ENCODE data around the gene IGFALS.

IGFALS gene

DNA sequence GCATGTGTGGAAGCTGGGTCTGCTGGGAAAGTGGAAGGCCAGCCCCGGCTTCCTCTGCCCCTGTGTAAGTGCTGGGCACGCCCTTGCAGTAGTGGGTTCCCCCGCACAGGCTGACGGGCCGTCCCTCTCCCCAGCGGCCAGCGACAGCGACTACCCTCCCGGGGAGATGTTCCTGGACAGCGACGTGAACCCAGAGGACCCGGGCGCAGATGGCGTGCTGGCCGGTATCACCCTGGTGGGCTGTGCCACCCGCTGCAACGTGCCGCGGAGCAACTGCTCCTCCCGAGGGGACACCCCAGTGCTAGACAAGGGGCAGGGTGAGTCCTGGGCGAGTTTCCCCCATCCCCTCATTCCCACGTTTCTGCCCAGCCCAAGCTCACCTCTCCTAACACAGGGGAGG, 27.7 kb downstream of the IGFALS start:
- DNase-seq (ENCODE audit: low read depth) = no peak

DNA sequence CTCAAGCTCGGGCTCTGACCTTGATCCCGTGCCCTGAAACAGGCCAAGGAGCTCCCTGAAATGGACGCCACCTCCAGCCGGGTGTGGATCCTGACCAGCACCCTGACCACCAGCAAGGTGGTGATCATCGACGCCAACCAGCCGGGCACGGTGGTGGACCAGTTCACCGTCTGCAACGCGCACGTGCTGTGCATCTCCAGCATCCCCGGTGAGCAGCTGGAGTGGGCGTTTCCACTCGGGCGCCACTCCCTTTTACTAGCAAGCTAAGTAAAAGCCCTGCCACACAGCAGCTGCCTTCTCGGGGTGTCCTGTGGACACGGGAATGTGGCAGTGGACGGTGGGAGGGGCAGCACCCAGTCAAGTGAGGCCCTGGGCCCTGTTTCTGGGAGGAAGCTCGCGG, 28.5 kb downstream of the IGFALS start:
- DNase-seq (ENCODE audit: low read depth) = no peak

DNA sequence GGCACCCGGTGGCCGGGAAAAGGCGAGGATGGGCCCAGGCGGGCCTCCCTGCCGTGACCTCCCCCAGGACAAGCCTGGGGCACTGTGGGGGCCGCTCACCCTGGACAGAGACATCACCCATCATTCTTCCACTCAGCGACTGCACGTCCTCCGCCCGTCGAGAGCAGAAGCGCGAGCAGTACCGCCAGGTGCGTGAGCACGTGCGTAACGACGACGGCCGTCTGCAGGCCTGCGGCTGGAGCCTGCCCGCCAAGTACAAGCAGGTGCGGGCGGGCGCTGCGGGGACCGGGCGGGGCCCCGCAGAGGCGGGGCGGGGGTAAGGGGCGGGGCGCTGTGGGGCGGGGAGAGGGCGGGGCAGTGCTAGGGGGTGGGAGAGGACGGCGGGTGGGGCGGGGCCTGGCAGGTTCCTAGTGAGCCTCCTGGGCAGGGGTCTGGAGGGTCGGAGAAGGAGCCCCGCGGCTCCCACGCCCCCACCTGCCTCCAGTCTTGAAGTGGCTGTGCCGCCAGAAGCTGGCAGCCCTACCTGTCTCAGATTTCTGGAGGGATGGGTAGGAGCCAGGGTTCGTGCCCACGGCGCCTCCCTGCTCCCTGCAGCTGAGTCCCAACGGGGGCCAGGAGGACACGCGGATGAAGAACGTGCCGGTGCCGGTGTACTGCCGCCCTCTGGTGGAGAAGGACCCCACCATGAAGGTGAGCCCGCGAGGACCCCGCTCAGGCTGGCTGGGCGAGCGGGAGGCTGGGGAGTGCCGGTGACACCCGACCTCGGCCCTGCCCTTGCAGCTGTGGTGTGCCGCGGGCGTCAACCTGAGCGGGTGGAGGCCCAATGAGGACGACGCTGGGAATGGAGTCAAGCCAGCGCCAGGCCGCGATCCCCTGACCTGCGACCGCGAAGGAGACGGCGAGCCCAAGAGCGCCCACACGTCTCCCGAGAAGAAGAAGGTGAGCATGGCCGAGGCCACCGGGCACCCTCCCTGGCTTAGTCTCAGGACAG, 29.7 kb downstream of the IGFALS start:
- no peak for DNase-seq (ENCODE audit: low read depth)

DNA sequence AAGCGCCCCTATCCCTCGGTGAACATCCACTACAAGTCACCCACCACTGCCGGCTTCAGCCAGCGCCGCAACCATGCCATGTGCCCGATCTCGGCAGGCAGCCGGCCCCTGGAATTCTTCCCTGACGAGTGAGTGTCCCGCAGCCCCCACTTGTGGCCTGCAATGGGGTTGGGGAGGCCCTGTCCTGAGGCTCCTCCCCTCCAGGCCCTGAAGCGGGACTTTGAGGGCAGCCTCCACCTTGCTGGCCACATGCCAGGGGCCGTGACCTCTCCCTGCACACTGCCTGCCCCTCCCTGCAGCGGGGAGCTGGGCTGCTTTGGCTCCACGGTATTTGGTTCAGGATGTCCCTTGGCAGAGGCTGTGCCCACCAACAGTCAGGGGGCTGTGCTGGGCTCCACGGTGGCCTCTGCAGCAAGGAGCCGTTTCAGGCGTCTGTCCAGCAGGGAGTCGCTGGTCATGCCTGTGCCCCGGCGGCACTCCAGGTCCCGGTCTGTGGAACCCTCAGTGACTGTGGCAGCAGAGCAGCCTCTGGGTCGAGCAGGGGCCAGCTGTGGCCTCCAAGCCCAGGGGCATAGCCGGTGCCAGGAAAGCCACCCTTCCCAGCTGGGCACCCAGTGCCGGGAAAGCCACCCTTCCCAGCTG, 30.5 kb downstream of the IGFALS start:
- DNase-seq (ENCODE audit: low read depth) = no peak

DNA sequence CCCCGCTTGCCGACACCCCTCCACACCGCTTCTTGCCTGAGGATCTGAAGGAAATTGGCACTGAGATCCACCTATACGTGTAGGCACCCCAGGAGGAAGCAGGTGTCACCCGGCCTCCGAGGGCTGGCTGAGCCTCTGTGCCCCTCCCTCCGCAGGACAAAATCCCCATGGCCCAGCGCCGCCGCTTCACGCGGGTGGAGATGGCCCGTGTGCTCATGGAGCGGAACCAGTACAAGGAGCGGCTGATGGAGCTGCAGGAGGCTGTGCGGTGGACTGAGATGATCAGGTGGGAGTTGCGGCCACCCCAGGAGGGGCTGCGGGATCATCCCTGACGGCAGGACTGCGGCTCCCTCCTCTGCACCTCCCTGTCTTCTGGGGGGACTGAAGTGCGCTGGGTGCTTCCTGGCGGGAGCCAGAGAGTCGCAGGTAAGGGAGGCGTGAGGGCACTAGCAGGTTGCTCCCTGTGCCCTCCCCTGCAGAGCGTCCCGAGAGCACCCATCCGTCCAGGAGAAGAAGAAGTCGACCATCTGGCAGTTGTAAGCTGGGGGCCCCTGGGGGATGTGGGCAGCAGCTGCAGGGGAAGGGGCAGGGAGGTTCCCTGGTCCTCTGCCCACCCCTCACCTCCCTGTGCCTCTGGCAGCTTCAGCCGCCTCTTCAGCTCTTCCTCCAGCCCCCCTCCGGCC, 31.2 kb downstream of the IGFALS start:
- DNase-seq (ENCODE audit: low read depth) = no peak

DNA sequence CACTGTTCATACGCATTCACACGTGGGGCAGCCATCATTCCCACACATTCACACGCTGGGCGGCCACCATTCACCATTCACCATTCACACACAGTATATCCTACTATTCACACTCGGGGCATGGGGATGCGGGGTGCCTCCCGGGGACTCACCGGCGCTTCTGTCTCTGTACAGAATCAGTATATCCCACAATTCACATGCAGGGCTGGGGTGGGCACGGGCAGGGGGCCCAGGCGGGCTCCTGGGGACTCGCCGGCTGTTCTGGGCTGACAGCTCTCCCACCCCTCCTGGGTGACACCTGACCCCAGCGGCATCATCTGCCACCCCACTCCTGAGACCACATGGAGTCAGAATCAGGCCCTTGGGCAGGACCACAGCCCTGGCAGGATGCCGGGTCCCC, 31.8 kb downstream of the IGFALS start:
- no peak for DNase-seq (ENCODE audit: low read depth)

DNA sequence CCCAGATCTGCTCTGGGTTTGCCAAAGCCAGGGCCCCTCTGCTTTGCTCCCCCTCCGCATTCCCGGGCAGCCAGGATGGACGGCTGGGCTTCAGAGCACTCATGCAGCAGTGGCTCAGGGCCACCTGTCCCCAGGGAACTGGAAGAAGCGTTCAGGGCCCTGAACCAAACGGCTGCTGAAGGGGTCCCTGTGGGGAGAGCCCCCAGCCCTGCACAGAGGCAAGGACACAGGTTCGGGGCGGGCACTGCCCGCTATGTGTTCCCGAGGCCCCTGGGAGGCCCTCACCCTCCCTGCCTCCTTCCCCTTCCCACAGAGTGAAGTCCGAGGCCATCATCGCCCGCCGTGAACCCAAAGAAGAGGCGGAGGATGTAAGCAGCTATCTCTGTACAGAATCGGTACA, 32.6 kb downstream of the IGFALS start:
- no peak for DNase-seq (ENCODE audit: low read depth)

DNA sequence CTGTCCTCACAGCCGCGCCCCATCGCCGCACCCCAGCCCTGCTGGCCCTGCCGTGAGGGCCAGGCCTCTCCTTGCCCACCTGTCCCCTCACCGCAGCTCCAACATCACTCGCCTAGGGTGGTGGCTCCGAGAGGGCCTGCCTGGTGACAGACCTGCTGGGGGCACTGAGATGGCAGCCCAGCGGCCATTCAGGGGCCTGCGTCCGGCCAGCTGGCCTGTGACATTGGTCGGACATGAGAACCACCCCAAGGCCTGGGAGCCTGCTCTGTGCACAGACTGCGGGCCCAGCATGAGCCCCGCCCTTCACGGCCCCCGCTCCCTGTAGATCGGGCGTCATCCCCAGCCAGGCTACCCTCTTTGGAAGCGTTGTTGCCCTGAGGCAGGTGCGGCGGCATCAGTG, 34.0 kb downstream of the IGFALS start:
- no peak for DNase-seq (ENCODE audit: low read depth)

DNA sequence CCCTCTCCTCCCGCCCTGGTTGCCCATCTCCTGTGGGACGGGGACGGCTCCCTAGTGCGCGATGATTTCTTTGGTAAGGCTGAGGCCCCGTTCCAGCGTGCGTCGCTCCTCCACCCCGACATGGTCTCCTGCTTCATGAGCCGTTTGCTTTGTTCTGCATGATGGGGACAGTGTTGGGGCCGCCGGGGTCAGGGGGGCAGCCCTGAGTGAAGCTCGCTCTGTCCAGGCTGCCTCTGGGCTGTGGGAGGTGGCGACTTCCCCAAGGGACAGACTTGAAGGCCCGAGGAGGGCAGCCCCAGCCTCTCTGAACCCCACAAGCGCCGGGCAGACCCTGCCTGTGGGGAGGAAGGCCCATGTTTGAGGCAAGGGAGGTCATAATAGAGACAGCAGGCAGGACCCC, 34.6 kb downstream of the IGFALS start:
- no peak for DNase-seq (ENCODE audit: low read depth)

DNA sequence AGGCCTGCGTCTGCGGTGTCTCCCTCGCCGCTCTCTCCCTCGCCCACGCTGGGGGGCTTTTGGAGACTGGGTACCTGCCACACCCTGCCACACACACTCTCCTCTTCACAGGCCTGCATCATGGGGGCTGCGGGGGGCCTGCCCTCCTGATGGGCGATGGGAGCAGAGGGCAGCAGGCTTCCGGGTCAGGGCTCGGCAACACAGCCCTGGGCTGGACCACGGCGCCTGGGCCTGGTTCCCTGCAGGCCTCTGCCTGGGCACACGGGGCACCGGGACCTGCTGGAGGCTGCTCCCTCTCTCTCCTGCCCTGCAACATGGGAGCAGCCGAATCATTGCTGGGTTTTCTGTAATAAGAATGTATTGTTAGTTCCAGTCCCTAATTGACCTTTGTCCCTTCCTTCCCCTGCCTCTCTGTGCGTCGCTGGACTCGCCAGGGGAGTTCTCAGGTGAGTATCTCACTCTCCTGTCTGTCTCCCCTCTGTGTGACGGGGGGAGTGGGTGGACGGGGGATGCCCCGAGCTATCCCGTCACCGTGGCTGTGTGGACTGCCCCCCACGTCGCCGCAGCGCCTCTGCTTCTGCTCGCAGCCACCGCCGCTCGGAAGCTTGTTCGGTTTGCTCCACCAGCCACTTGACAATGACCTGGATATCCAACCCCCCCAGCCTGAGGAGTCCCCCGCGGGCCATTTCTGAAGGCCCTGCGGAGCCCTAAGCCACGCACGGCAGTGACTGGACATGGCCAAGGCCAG, 35.6 kb downstream of the IGFALS start:
- no peak for DNase-seq (ENCODE audit: low read depth)

DNA sequence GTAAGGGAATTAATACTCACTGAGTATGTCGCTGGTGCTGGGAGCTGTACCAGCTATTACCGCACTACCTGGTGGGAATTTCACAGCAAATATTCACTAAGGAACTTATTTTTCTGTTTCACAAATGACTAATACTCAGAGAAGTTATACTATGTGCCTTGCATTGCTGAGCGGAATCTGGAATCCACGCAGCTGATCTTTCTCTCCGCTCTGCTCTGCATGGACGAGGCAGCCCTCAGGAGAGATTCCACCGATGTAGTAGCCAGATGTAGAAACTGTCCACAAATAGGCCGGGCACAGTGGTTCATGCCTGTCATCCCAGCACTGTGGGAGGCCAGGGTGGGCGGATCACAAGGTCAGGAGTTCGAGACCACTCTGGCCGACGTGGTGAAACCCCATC, 39.3 kb downstream of the IGFALS start:
- DNase-seq (ENCODE audit: low read depth) = no peak

DNA sequence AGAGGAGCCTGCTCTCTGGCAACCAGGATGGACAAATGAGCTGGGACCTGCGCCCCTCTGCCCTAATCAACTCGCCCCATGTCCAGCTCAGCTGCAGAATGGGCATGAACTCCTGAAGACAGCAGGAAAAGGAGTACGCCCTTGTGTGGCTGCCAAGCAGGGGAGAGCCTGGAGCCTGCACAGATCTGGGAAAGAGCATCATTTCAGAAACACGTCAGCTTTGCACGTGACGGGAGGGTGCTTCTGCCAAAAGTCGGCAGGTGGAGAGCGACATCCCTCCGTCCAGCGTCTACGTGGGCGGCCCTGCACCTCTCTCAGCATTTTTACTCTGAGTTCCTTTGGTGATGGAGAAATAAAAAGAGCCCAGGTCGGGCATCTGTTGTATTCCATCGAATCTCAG, 40.7 kb downstream of the IGFALS start:
- DNase-seq (ENCODE audit: low read depth) = no peak

DNA sequence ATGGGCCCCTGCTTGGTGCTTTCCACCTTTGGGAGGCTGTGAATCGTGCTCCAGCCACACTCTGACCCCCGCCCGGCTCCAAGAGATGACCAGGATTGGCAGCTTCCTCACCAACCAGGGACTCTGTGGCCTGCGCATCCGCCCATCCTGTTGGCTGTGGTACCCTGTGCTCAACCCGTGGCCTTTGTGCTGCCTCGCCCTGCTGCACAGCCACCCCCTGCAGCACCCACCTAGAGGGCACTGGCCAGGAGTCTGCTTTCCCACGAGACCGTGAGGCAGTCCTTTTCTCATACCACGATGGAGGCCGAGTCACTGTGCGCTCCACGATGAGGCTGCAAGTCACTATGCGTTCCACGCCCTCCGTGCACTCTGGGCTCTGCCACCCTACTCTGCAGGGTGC, 41.6 kb downstream of the IGFALS start:
- DNase-seq (ENCODE audit: low read depth) = no peak

DNA sequence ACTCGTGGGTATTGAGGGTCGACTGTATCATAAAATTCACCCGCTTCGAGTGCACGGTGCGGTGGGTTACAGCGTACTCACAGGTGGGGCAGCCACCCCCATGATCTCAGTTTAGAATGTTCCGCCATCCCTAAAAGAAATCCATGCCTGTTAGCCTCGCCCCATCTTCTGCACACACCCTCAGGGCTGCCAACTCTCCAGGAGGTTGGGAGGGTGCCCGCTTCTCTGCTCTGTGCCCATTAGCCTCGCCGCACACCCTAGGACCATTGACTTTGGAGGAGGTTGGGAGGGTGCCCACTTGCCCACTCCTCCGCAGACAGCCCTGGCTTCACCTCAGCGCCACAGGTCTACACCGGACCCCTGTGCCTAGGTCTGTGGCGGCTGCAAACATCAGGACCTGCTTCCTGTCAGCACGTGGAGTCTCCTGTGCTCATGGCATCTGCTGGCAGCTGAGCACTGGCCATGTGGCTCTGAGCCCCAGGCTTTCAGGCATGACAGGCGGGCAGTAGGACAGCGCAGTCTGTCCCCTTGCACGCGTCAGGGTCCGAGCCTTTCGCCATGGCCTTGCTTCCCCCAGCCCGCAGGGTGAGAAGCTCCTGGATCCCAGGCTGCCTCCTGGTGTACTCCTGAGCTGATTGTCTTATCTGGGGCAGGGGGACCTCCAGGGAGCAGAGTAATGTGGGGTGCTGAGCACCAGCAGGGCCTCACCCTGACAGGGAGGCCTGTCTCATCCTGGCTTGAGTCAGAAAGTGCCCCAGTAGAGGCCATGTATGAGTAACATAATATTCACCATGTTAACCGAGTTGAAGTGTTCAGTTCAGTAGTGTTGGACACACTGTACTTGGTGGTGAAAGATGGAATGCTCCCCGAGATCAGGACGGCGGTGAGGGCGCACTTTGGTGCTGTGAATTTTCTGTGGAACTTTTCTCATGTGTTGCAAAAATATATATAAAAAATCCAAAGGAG, 44.1 kb downstream of the IGFALS start:
- no peak for DNase-seq (ENCODE audit: low read depth)

DNA sequence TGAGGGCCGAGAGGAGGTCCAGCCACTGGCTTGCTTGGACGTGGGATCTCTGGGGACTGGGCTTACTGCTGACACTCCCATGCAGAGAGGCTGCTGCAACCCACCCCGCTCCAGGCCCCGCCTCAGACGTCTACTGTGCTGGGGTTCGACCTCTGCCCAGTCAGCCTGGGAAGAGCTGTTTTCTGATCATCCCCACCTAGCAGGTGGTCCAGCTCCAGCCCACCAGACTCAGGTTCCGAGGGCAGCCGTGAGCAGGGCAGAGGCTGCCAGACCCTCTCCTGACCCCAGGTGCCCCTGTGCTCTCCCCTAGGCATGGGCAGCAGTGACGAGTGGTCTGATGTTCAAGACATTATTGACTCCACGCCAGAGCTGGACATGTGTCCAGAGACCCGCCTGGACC, 45.6 kb downstream of the IGFALS start:
- DNase-seq (ENCODE audit: low read depth) = no peak

DNA sequence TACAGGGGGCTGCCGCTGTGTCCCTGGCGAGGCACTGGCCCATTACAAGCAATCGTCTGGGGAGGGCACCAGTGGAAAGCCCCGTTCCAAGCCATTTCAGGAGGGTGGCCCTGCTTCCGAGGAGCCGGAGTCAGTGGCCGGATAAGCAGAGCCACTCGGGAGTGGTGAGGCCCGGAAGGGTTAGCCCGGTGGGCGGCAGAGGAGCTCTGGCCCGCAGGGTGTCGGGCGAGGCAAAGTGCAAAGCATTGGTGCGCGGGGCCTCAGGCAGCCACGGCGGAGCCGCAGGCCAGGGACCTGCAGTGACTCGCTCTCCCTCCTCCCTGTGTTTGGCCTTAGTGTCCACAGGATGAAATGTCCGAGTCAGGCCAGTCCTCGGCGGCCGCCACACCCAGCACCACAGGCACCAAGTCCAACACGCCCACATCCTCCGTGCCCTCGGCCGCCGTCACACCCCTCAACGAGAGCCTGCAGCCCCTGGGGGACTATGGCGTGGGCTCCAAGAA, 46.8 kb downstream of the IGFALS start:
- no peak for DNase-seq (ENCODE audit: low read depth)

DNA sequence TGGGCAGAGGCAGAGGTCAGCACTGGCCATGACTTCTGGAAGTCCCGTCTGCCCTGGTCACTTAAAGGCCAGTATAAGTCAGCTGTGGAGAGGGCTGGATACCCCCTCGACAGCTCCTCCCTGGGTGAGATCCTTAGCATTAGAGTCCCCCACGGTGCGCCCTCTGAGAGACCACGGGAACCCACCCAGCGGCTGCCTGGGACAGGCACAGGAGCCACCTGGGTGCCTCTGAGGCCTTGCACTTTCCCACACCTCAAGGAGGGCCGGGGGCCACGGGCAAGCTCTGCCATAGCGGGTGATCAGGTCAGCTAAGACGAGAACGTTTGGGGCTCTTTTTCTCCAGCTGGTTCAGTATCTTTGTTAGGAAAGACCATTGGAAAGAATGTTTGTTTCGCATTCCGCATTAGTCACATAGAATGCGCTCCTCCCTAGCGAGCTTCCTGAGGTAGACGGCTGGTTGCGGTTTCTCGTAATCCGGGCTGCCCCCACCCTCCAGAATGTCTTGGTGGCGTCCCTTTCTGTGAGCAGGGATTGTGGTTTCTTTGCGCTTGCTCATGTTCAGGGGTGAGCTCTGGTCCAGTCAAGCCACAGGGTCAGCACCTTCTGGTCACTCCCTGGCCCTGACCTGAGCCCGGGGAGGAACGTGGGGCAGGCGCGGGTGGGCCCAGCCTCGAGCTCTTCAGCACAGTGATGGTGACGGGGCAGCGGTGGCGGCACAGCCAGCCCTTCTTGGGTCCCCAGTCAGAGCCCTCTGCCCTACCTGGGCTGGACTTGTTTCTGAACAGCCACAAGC, 47.4 kb downstream of the IGFALS start:
- no peak for DNase-seq (ENCODE audit: low read depth)

DNA sequence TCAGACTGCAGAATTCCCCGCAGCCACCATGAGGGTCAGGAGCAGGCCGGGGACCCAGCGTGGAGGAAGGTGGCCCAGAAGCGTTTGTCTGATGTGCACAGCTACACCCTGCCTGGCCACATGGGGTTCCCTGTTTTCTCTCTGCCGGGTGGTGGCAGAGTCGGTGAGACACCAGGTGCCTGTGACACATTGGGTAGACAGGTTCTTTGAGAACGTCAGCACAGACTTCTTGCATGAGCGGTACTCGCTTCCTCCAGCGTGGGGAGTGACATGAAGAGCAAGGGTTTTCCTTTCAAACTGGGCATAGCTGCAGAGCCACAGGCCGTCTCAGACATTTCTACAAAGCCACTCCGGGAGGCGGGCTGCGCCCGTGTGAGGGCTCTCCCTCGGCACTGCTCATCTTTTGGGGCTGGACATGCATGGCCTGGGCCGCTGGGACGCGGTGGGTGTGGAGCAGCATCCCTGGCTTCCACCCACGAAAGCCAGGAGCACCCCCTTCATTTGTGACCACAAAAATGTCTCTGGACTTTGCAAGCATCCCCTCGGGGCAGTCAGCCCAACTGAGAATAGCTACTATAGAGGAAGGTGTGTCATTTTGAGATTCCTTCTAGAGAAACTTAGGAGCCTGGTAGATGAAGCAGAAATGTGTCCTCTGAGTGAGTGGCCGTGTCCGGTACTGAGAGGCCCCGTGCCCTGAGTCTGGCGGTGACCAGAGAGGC, 48.2 kb downstream of the IGFALS start:
- DNase-seq (ENCODE audit: low read depth) = no peak

DNA sequence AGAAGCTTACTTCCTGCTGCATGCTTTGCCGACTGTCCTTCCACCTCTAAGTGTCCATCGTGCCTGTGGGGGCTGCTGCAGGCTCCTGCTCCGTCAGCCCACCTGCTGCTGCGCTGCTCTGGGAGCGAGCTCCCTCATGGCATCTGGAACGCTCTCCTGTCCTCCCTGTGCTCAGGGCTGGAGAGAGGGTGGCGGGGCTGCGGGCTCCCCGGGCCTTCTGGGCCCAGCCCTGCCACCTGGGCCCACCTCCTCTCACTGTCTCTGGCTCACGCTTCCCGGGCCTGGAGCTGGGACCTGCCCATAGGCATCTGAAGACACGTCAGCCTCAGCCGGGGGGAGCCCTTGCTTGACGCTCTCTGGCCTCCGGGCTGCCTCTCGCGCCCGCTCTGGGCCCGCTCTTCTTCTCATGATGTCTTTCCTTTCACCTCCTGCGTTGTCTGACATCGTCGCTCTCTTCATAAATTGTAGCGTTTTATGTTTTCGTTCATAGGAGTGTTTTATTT, 49.1 kb downstream of the IGFALS start:
- no peak for DNase-seq (ENCODE audit: low read depth)
